ENCODE data around the gene COX4I1. TPM values are rescaled to one million over a fixed set of nuclear protein-coding genes. Genes with fewer than 3 reads are reported as not detected.

COX4I1 gene
- total and polyA plus RNA-seq, 9 of the 15 experiments (the other 6 are each of a cell fraction or from before 2014, with no cell fraction given), result 651 to 2,356 (median 1,032) TPM

DNA sequence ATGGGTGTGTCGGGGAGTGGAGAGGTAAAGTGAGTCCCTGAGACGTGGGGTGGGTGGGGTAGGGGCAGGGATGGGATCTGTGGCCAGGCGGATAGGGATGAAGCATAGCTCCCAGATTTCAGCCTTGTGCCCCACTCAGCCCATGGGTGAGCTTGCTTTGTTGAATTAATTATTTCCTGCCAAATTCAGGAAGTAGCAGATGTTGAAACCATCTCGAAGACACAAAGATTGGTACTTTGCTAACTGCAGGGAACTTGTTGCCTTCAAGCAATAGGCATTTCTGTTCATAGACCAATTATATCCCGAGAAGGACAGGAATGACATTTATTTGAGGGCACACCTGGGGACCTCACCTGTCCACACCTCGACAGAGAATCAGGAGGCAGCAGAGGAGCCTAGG, 37.6 kb upstream of the COX4I1 start (continued):
- TF ChIP-seq, protein P1, sequence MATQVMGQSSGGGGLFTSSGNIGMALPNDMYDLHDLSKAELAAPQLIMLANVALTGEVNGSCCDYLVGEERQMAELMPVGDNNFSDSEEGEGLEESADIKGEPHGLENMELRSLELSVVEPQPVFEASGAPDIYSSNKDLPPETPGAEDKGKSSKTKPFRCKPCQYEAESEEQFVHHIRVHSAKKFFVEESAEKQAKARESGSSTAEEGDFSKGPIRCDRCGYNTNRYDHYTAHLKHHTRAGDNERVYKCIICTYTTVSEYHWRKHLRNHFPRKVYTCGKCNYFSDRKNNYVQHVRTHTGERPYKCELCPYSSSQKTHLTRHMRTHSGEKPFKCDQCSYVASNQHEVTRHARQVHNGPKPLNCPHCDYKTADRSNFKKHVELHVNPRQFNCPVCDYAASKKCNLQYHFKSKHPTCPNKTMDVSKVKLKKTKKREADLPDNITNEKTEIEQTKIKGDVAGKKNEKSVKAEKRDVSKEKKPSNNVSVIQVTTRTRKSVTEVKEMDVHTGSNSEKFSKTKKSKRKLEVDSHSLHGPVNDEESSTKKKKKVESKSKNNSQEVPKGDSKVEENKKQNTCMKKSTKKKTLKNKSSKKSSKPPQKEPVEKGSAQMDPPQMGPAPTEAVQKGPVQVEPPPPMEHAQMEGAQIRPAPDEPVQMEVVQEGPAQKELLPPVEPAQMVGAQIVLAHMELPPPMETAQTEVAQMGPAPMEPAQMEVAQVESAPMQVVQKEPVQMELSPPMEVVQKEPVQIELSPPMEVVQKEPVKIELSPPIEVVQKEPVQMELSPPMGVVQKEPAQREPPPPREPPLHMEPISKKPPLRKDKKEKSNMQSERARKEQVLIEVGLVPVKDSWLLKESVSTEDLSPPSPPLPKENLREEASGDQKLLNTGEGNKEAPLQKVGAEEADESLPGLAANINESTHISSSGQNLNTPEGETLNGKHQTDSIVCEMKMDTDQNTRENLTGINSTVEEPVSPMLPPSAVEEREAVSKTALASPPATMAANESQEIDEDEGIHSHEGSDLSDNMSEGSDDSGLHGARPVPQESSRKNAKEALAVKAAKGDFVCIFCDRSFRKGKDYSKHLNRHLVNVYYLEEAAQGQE (IDR thresholded peaks at IDR 0.05; ENCODE audit: borderline replicate concordance), result no peak
- TF ChIP-seq, protein P1 (CRISPR knock-in tag; IDR thresholded peaks at IDR 0.05; ENCODE audit: low read depth), result no peak
- TF ChIP-seq TFAM (CRISPR knock-in tag; conservative IDR thresholded peaks at IDR 0.05) (no peak), ZNF23 (CRISPR knock-in tag; IDR thresholded peaks at IDR 0.05) (no peak)
